GM18508 (cell line): Measurements from ENCODE around the gene CCDC148.
A peak's percentile ranks its signal among the peaks of the same experiment; 100 is the strongest.

Experiments used
- ATAC-seq: cut with Tn5 transposase; IDR thresholded peaks from one replicate; pipeline ENCODE4 v1.9.1; 2021; ENCODE audit warnings: moderate number of reproducible peaks; ENCODE audit not compliant: insufficient read depth, unreplicated experiment

CCDC148 gene

GRCh38 chr2:158456309-158457066 is at the start of gene CCDC148, which contains the start of gene PKP4:
Gene CCDC148, minus strand, starts transcription at chr2:158456753. Its CDS starts 314 bp downstream, at chr2:158456439.
Gene PKP4, plus strand, starts transcription at chr2:158456952. Its CDS starts 76,233 bp downstream, at chr2:158533185.
- peak; percentile 94 for ATAC-seq

DNA sequence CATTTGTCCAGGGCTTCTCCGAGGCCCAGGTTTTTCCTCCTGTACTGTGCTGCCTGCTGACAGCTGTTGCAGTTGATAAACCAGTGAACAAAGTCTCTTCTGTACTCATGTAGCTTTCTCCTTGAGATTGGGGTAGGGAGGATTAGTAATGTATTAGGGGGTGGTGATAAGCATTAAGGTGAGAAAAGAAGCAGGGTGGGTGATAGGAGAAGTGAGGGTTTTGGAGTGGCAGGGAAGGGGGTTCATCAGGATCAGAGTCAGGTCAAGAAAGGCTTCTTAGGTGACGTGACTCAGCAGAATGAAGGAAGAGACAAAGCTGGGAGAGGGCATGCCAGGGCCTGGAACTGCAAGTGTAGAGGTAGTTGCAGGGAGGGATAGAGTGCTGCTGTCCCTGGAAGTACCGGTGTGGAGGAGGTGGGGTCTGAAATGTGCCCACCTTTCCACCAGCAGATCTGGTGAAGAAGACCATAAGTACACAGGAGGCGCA is 48.9 kb upstream of the CCDC148 start:
- ATAC-seq: no peak

GRCh38 chr2:158504088-158504487 is 47.5 kb upstream of the CCDC148 start:
- ATAC-seq: no peak

- no peak for ATAC-seq
These were observed 46.4 kb upstream of the CCDC148 start for GRCh38 chr2:158502974-158503373.

GRCh38 chr2:158501301-158501700 is 44.7 kb upstream of the CCDC148 start:
- no peak for ATAC-seq

DNA sequence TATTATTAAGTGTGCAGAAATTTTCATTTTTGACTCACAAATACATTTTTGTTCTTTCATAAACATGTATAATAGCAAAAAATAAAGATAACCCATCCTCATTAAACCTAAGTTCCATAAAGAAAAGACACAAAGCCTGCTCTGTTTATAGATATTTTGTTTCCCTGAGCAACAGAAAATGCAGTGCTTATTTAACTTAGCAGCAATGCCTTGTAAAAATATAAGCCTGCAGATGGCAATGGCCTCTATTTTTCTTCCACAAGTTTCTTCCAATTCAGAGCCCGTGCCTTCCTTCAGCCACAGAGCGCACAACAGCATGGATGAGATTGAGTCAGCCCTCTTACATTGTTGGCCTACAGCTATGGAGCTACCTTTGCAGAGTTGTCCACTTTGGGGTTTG is 43.8 kb upstream of the CCDC148 start:
- no peak for ATAC-seq

- ATAC-seq: no peak
These were observed 42.8 kb upstream of the CCDC148 start for GRCh38 chr2:158499383-158499782.

- ATAC-seq: no peak
These were observed 42.2 kb upstream of the CCDC148 start for GRCh38 chr2:158498749-158499136.

DNA sequence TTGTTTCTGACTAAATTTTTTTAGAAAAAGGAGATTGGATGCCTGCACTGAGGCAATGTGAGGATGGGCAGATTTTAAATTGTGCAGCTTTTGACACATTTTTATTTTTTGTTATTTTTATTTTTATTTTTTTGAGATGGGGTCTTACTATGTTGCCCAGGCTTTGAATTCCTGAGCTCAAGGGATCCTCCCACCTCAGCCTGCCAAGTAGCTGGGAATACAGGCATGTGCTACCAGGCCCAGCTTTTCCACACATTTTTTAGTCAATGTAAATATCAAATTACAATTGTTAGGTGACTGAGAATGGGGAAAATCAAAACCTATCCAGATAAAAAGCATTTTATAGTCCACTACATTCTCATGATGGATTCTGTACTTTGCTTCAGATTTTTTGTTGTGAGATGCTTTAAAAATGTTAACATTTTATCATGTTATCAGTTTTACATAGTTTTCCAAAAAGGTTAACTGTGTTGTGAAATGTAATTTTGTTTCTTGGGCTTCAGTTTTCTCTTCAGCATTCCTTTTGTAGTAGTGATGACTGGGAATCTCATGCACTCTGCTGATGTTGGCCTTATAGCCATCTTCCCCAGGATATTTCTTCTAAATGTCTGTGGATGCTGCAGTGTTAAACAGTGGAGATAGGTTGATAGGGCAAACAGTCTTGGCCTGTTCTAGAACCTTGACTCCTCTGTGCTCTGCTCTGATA is 41.6 kb upstream of the CCDC148 start:
- no peak for ATAC-seq

- no peak for ATAC-seq
These were observed 40.9 kb upstream of the CCDC148 start for GRCh38 chr2:158497486-158497885.

GRCh38 chr2:158496986-158497385 is 40.4 kb upstream of the CCDC148 start:
- no peak for ATAC-seq

GRCh38 chr2:158495175-158495574 is 38.6 kb upstream of the CCDC148 start:
- no peak for ATAC-seq

DNA sequence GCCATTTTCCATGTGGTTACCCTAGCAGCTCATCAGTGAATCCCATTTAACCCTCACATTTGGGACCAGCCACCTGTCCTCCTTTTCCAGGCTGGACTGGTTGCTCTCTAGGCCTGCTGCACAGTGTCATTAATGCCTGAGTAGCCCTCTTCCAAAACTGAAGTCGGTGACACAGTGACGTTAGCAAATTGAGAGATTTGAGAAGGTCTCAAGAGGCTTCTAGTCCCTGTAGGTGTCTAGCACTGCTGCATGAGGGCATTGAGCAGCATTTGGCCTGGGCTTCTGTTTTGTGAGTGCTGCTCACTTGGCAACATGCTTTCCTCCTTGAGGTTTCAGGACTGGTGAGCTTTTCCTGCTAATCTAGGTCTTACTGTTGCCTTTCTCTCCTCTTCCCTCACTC is 36.9 kb upstream of the CCDC148 start:
- ATAC-seq: no peak

GRCh38 chr2:158491072-158491471 is 34.5 kb upstream of the CCDC148 start:
- no peak for ATAC-seq

- no peak for ATAC-seq
These were observed 33.0 kb upstream of the CCDC148 start for GRCh38 chr2:158489366-158490112.

DNA sequence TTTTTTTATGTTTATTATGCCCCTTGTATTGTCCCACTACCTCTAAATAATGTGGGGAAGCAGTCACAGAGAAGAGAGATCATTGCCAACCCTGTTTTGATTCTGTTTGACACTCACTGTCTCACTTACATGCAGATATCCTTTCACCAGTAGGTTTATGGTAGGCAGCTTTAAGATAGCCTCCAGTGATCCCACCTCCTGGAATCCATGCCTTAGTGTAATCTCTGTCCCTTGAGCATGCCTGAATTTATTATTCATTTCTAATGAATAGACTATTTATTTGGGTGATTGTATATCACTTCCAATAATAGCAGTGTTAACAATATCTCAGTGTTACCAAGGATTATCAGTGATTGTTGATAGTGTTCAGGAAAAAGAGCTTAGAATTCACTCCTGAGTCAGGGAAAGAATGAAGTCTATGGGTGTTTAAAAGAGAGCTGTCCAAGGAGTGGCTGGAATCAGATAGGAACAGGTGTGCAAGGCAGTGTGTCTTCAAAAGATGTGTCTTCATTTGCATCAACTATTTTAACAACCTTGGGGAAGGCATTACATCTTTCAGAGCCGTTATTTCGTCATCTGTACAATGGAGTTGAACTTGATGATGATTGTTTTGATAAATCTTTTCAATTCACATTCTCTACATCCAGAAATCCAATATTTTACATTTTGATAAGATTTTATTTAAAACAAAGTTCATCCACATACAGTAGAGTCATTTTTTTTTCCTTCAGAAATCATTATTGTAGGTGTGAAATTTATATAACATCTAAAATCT is 32.1 kb upstream of the CCDC148 start:
- ATAC-seq: no peak

DNA sequence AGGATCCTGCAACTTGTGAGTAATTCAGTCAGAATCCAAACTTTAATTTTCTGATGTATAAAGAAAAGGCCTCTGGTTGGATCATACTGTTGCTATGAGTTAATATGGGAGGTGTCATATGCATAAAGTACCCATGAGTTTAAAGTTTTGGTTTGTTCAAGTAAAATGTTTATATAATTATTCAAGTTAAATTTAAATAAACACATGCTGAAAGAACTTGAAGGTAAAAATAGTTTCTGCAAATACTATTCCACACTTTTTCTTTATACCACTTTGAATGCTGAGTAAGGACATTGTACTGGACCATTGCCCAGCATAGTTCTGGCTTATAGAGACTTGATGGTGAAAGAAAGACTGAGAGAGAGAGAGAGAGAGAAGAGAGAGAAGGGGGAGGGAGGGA is 30.9 kb upstream of the CCDC148 start:
- no peak for ATAC-seq

- no peak for ATAC-seq
These were observed 30.4 kb upstream of the CCDC148 start for GRCh38 chr2:158486970-158487325.

GRCh38 chr2:158486150-158486969 is 29.8 kb upstream of the CCDC148 start:
- ATAC-seq: no peak
